SK-N-SH (cell line): ENCODE data around the gene MYLK2. TPM values are rescaled to one million over a fixed set of nuclear protein-coding genes. Genes with fewer than 3 reads are reported as not detected.

Experiments used
- CTCF ChIA-PET: fragments of 300-600, 350-600 bp; formaldehyde crosslinking; extraction: SDS; loops from one replicate; lab custom pipeline; 2021; lab: Yijun Ruan, JAX
- POLR2A ChIA-PET: fragments of 350-600 bp; sonication (Branson Sonifier 250); formaldehyde crosslinking; extraction: SDS; loops from one replicate; lab custom pipeline; 2020; ENCODE audit warnings: antibody characterized with exemption, inconsistent platforms; lab: Yijun Ruan, JAX
- DNase-seq: peaks from one replicate; pipeline ENCODE4 v3.0.0; 2012
- H2AFZ ChIP-seq: fragments of 200-600 bp; sonication (generic); 2 replicates; pipeline ENCODE4 v1.8.1; 2016; ENCODE audit warnings: antibody characterized with exemption, mild to moderate bottlenecking, low read depth
- H3F3A ChIP-seq: fragments of 200-600 bp; sonication (generic); replicated peaks from 2 replicates; pipeline ENCODE3; 2016; ENCODE audit warnings: antibody characterized with exemption, mild to moderate bottlenecking; ENCODE audit not compliant: insufficient read depth
- H3K27ac ChIP-seq, 2 experiments: fragments of 200-500 bp in 1 of 2; fragments of 200-600 bp in 1 of 2; sonication (Bioruptor generic) in 1 of 2; sonication (generic), shearing (Covaris generic) in 1 of 2; 2 replicates each; pipeline versions ENCODE4 v1.5.1 to v1.6.1; 2014 to 2016; ENCODE audit warnings: low read depth in 2 of 2, inconsistent platforms in 1 of 2, low read length in 1 of 2, mild to moderate bottlenecking in 1 of 2, mixed read lengths in 1 of 2
- H3K27me3 ChIP-seq: fragments of 200-600 bp; sonication (generic), shearing (Covaris generic); 2 replicates; pipeline ENCODE4 v1.6.1; 2016; ENCODE audit warnings: mixed run types; ENCODE audit not compliant: insufficient read depth
- H3K36me3 ChIP-seq, 2 experiments: fragments of 200-500 bp in 1 of 2; fragments of 200-600 bp in 1 of 2; sonication (Bioruptor generic) in 1 of 2; sonication (generic) in 1 of 2; replicated peaks in 1 of 2; 2 replicates each; pipeline versions ENCODE3 to v1.5.1; 2014 to 2016; ENCODE audit warnings: low read length in 1 of 2, mild to moderate bottlenecking in 1 of 2; ENCODE audit not compliant: insufficient read depth in 2 of 2, control insufficient read depth in 1 of 2
- H3K4me1 ChIP-seq, 2 experiments: fragments of 200-500 bp in 1 of 2; fragments of 200-600 bp in 1 of 2; sonication (Bioruptor generic) in 1 of 2; sonication (generic), shearing (Covaris generic) in 1 of 2; 2 replicates each; pipeline versions ENCODE4 v1.5.1 to v1.6.1; 2014 to 2016; ENCODE audit warnings: low read depth in 1 of 2, low read length in 1 of 2, mixed run types in 1 of 2; ENCODE audit not compliant: insufficient read depth in 2 of 2, control insufficient read depth in 1 of 2
- H3K4me2 ChIP-seq: fragments of 200-600 bp; sonication (generic), shearing (Covaris generic); 2 replicates; pipeline ENCODE4 v1.6.1; 2017; ENCODE audit warnings: mixed run types
- H3K4me3 ChIP-seq, 2 experiments: fragments of 200-500 bp in 1 of 2; fragments of 200-600 bp in 1 of 2; sonication (Bioruptor generic) in 1 of 2; sonication (generic), shearing (Covaris generic) in 1 of 2; 2 replicates each; pipeline versions ENCODE4 v1.5.1 to v1.8.1; 2014 to 2016; ENCODE audit warnings: low read depth in 2 of 2, inconsistent platforms in 1 of 2, low read length in 1 of 2, mild to moderate bottlenecking in 1 of 2, mixed read lengths in 1 of 2, moderate library complexity in 1 of 2
- H3K79me2 ChIP-seq: fragments of 200-600 bp; sonication (generic); 2 replicates; pipeline ENCODE4 v1.8.1; 2017; ENCODE audit warnings: mild to moderate bottlenecking; ENCODE audit not compliant: insufficient read depth
- H3K9ac ChIP-seq: fragments of 200-600 bp; sonication (generic); 2 replicates; pipeline ENCODE4 v1.6.1; 2017; ENCODE audit warnings: mixed run types
- H3K9me2 ChIP-seq: fragments of 200-600 bp; sonication (generic); 2 replicates; pipeline ENCODE4 v1.6.1; 2017; ENCODE audit warnings: mixed run types
- H3K9me3 ChIP-seq: fragments of 200-600 bp; sonication (generic); 2 replicates; pipeline ENCODE4 v1.6.1; 2017; ENCODE audit warnings: mixed run types, mild to moderate bottlenecking, moderate library complexity
- H4K20me1 ChIP-seq: fragments of 200-600 bp; sonication (generic); 2 replicates; pipeline ENCODE4 v1.6.1; 2017; ENCODE audit warnings: mild to moderate bottlenecking, mixed run types; ENCODE audit not compliant: insufficient read depth
- ELF1 ChIP-seq: IDR thresholded peaks from 2 replicates; pipeline ENCODE4 v1.4.0; 2012
- FOXJ3 ChIP-seq: sonication (generic); formaldehyde crosslinking; IDR thresholded peaks from 2 replicates; pipeline ENCODE4 v1.5.1; 2020; ENCODE audit warnings: mild to moderate bottlenecking, missing genetic modification reagents
- FOXM1 ChIP-seq: IDR thresholded peaks from 2 replicates; pipeline ENCODE4 v1.4.0; 2012; ENCODE audit warnings: low read depth, mild to moderate bottlenecking
- GATA2 ChIP-seq: sonication (generic); formaldehyde crosslinking; IDR thresholded peaks from 2 replicates; pipeline ENCODE4 v1.5.0; 2020; ENCODE audit warnings: mild to moderate bottlenecking, missing genetic modification reagents
- MEF2A ChIP-seq: IDR thresholded peaks from 2 replicates; pipeline ENCODE4 v1.4.0; 2012; ENCODE audit warnings: low read depth, borderline replicate concordance
- MXI1 ChIP-seq: IDR thresholded peaks from 2 replicates; pipeline ENCODE4 v1.6.1; 2012; ENCODE audit warnings: mild to moderate bottlenecking, low read depth, low read length, improper control_type of control experiment
- NFIC ChIP-seq: IDR thresholded peaks from 2 replicates; pipeline ENCODE4 v1.4.0; 2012; ENCODE audit warnings: borderline replicate concordance
- NRF1 ChIP-seq: IDR thresholded peaks from 2 replicates; pipeline ENCODE4 v1.6.1; 2012; ENCODE audit warnings: low read depth, mild to moderate bottlenecking, low read length
- POLR2AphosphoS5 ChIP-seq: IDR thresholded peaks from 2 replicates; pipeline ENCODE4 v1.6.1; 2012; ENCODE audit warnings: low read depth, low read length
- RCOR1 ChIP-seq: fragments of 150-350 bp; IDR thresholded peaks from 2 replicates; pipeline ENCODE4 v1.6.1; 2017; ENCODE audit warnings: antibody characterized with exemption, low read length
- RFX5 ChIP-seq: IDR thresholded peaks from 2 replicates; pipeline ENCODE4 v1.6.1; 2012; ENCODE audit warnings: mild to moderate bottlenecking, improper control_type of control experiment, low read length
- RXRA ChIP-seq: IDR thresholded peaks from 2 replicates; pipeline ENCODE4 v1.4.0; 2012; ENCODE audit warnings: low read depth, mild to moderate bottlenecking, borderline replicate concordance
- SIN3A ChIP-seq: IDR thresholded peaks from 2 replicates; pipeline ENCODE4 v1.6.1; 2012; ENCODE audit warnings: low read depth, mild to moderate bottlenecking, low read length, moderate library complexity, borderline replicate concordance
- SMC3 ChIP-seq: IDR thresholded peaks from 2 replicates; pipeline ENCODE4 v1.6.1; 2012; ENCODE audit warnings: low read depth, low read length, improper control_type of control experiment
- YY1 ChIP-seq: IDR thresholded peaks from 2 replicates; pipeline ENCODE4 v1.4.0; 2012; ENCODE audit warnings: low read depth, mild to moderate bottlenecking
- WGBS: methylation state at CpG from one replicate; pipeline ENCODE4 v1.1.6; 2017; ENCODE audit warnings: low lambda C conversion rate; 5-methylcytosine and 5-hydroxymethylcytosine counted together
- polyA plus RNA-seq, 3 experiments: library from polyadenylated mRNA; depleted of rRNA; stranded (reverse); fragments of >200 nt; gene quantifications; 2 replicates each; pipeline ENCODE4 v1.2.3, GENCODE V29; 2012
- TF ChIP-seq, protein P1 (sequence below): IDR thresholded peaks from 2 replicates; pipeline ENCODE4 v1.4.0; 2012; ENCODE audit warnings: low read depth, borderline replicate concordance
- TF ChIP-seq, protein P2 (sequence below): IDR thresholded peaks from 2 replicates; pipeline ENCODE4 v1.4.0; 2012; ENCODE audit warnings: low read depth
- TF ChIP-seq, protein P3 (sequence below): fragments of 200-600 bp; sonication (generic); IDR thresholded peaks from 2 replicates; pipeline ENCODE4 v1.6.1; 2017; ENCODE audit warnings: antibody characterized with exemption, mild to moderate bottlenecking, moderate library complexity
- TF ChIP-seq, protein P4 (sequence below): fragments of 150-350 bp; IDR thresholded peaks from 2 replicates; pipeline ENCODE4 v1.6.1; 2016; ENCODE audit warnings: mild to moderate bottlenecking, low read depth, low read length

MYLK2 gene
- polyA plus RNA-seq, 1 of the 3 experiments (the other 2 are of a cell fraction): 0.21 TPM

DNA sequence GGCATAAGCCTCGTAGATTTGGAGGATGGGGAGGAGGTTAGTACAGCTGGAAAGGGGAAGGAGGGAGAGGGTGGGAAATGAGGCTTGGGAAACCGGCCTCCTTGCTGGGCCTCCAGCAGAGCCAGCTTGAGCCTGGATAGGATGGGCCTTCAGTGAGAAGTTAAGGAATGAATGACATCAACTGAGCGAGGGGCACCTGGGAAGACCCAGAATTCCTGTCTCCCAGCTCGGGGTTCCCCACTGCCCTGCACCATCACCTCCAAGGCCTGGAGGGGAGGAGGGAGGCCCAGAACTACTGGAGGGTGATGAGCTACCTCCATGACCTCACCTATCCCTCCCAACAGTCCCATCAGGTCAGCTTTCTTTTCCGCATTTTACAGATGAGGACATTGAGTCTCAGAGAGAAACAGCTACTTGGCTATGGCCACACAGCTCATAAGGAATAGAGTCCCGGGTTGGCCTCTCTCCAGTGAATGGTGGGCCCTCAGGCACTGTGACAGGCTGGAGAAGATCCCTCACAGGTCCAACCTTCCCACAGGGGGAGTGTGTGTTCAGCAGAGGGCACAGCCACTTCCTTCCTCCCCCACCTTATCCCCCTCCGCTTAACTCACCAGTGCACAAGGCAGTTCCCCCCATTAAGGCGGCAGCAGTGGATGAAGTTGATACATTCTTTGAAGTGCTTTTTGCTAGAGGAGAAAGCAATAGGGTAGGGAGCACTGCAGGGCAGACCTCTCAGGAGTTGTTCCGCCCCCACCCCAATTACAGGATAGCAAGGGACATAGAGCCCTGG is 44.3 kb downstream of the MYLK2 start:
- Histone ChIP-seq H3K4me3 (no peak overlapping the region), H3K9me2 (no peaks in the 10 kb centered on the region), H3K27ac (no peak overlapping the region), H3F3A (peaks cover 5% of the 10 kb centered on the region), H3K4me2 (no peak overlapping the region), H3K36me3 (no peaks in the 10 kb centered on the region), H3K9ac (no peak overlapping the region), H2AFZ (no peak overlapping the region), H4K20me1 (no peaks in the 10 kb centered on the region), H3K27me3 (no peaks in the 10 kb centered on the region), H3K9me3 (no peaks in the 10 kb centered on the region), H3K4me1 (peaks cover 0 to 24% of the 10 kb centered on the region in 2 experiments; a peak in 2 of 4 replicates), H3K79me2 (no peaks in the 10 kb centered on the region)
- WGBS: 64% methylated on average over 6 of the region's 9 CpGs
- CTCF ChIA-PET: interaction anchor here (1.1 to 4.9 kb wide), 6 partner anchors 11 to 168 kb away, joined by 4 to 36 read pairs (median 16); partner anchors contain the start of genes FOXS1 and PDRG1
- no peak for DNase-seq
- TF ChIP-seq RXRA (no peak), YY1 (no peak), SMC3 (no peak), NRF1 (no peak), FOXM1 (no peak), RFX5 (no peak), MEF2A (no peak)
- POLR2A ChIA-PET: no interaction called here

DNA sequence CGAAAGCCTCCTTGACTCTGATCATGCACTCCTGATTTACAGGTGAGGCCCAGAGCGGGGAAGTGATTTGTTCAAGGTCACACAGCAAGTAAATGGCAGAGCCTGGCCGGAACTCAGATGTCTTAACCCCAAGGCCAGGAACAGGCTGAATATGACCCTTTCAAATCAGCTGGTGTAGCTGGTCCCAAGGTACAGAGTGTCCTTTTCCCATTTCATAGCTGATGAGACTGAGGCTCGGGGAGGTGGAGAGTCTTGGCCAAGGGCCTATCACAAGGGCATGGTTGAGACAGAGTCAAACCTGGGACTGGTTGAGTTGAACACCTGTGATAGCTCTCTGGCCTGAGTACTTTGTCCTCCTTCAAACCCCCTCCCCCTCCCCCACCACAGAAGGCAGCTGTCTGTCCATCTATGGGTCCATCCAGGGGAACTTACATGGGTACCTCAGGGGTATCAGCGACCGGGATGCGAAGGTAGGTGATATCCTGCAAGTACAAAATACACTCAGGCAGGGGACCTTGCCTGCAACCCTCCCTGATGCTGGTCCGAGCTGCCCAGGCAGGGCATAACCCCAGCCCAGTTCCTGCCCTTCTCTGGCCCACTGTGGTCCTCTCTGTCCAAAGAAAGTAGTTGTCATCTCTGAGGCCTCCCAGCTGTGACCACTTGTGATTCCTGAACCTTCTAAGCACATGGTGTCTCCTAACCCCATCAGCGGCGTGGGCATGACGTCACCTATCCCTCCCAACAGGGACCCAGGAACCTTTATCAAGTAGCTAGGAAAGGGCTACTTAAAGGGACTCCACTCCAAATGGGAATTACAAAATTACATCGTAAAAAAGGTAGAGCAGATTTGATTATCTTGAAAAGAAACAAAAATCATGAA is 45.6 kb downstream of the MYLK2 start:
- H3K36me3 ChIP-seq: no peaks in the 10 kb centered on the region
- H3K9ac ChIP-seq: no peak overlapping the region
- no peak overlapping the region for H3K27ac ChIP-seq
- H3F3A ChIP-seq: peaks cover 5% of the 10 kb centered on the region
- H2AFZ ChIP-seq: no peak overlapping the region
- H3K27me3 ChIP-seq: no peaks in the 10 kb centered on the region
- H4K20me1 ChIP-seq: no peaks in the 10 kb centered on the region
- H3K4me3 ChIP-seq: no peak overlapping the region
- ChIA-PET CTCF (interaction anchor here (1.4 to 4.2 kb wide), 3 partner anchors 12 to 87 kb away, joined by 9 to 16 read pairs (median 16); partner anchors contain the start of gene PDRG1), POLR2A (no interaction called here)
- WGBS: 87% methylated on average over 11 of the region's 12 CpGs
- H3K79me2 ChIP-seq: no peaks in the 10 kb centered on the region
- H3K4me2 ChIP-seq: no peak overlapping the region
- no peaks in the 10 kb centered on the region for H3K9me2 ChIP-seq
- DNase-seq: no peak
- peaks cover 0 to 37% of the 10 kb centered on the region in 2 experiments; a peak in 2 of 4 replicates for H3K4me1 ChIP-seq
- TF ChIP-seq POLR2AphosphoS5 (no peak), RCOR1 (no peak), FOXM1 (no peak), RFX5 (no peak), SIN3A (no peak), GATA2 (CRISPR knock-in tag) (no peak), ELF1 (no peak), MXI1 (no peak), NFIC (no peak), FOXJ3 (no peak)
- TF ChIP-seq, protein P1, sequence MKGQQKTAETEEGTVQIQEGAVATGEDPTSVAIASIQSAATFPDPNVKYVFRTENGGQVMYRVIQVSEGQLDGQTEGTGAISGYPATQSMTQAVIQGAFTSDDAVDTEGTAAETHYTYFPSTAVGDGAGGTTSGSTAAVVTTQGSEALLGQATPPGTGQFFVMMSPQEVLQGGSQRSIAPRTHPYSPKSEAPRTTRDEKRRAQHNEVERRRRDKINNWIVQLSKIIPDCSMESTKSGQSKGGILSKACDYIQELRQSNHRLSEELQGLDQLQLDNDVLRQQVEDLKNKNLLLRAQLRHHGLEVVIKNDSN: no peak
- TF ChIP-seq, protein P2, sequence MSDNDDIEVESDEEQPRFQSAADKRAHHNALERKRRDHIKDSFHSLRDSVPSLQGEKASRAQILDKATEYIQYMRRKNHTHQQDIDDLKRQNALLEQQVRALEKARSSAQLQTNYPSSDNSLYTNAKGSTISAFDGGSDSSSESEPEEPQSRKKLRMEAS: no peak
- TF ChIP-seq, protein P3, sequence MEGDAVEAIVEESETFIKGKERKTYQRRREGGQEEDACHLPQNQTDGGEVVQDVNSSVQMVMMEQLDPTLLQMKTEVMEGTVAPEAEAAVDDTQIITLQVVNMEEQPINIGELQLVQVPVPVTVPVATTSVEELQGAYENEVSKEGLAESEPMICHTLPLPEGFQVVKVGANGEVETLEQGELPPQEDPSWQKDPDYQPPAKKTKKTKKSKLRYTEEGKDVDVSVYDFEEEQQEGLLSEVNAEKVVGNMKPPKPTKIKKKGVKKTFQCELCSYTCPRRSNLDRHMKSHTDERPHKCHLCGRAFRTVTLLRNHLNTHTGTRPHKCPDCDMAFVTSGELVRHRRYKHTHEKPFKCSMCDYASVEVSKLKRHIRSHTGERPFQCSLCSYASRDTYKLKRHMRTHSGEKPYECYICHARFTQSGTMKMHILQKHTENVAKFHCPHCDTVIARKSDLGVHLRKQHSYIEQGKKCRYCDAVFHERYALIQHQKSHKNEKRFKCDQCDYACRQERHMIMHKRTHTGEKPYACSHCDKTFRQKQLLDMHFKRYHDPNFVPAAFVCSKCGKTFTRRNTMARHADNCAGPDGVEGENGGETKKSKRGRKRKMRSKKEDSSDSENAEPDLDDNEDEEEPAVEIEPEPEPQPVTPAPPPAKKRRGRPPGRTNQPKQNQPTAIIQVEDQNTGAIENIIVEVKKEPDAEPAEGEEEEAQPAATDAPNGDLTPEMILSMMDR: no peak
- TF ChIP-seq, protein P4, sequence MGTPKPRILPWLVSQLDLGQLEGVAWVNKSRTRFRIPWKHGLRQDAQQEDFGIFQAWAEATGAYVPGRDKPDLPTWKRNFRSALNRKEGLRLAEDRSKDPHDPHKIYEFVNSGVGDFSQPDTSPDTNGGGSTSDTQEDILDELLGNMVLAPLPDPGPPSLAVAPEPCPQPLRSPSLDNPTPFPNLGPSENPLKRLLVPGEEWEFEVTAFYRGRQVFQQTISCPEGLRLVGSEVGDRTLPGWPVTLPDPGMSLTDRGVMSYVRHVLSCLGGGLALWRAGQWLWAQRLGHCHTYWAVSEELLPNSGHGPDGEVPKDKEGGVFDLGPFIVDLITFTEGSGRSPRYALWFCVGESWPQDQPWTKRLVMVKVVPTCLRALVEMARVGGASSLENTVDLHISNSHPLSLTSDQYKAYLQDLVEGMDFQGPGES: no peak
- no peaks in the 10 kb centered on the region for H3K9me3 ChIP-seq
